SU-DHL-6 (cell line): ENCODE data around the gene SPNS3.

Source experiments
- H2AFZ ChIP-seq: fragments of 200-600 bp; sonication (generic); 2 replicates; pipeline ENCODE4 v1.6.1; 2014; ENCODE audit warnings: low read depth, mild to moderate bottlenecking, moderate library complexity, mixed read lengths, antibody characterized with exemption, low read length; ENCODE audit not compliant: severe bottlenecking
- H3F3A ChIP-seq: fragments of 200-600 bp; shearing (Covaris generic); 2 replicates; pipeline ENCODE4 v1.6.0; 2016; ENCODE audit warnings: antibody characterized with exemption, mild to moderate bottlenecking; ENCODE audit not compliant: insufficient read depth
- H3K27ac ChIP-seq: fragments of 200-600 bp; sonication (generic); 2 replicates; pipeline ENCODE4 v1.5.1; 2016; ENCODE audit warnings: low read depth, mild to moderate bottlenecking, low read length, moderate library complexity, mixed read lengths
- H3K27me3 ChIP-seq: fragments of 200-600 bp; sonication (generic), shearing (Covaris generic); 2 replicates; pipeline ENCODE4 v1.6.0; 2014; ENCODE audit warnings: mild to moderate bottlenecking, low read length
- H3K36me3 ChIP-seq: fragments of 200-600 bp; sonication (generic); 2 replicates; pipeline ENCODE4 v1.6.1; 2014; ENCODE audit warnings: mild to moderate bottlenecking, low read length, mixed read lengths
- H3K4me2 ChIP-seq: fragments of 300-600, 200-600 bp; shearing (Covaris generic), sonication (generic); 2 replicates; pipeline ENCODE4 v1.6.0; 2014; ENCODE audit warnings: low read length, low read depth, mild to moderate bottlenecking; ENCODE audit not compliant: poor library complexity, severe bottlenecking
- H3K4me3 ChIP-seq: fragments of 200-600 bp; sonication (generic); 2 replicates; pipeline ENCODE4 v1.5.1; 2014; ENCODE audit warnings: antibody characterized with exemption, low read length, mild to moderate bottlenecking, mixed read lengths; ENCODE audit not compliant: insufficient read depth, poor library complexity, severe bottlenecking
- H3K79me2 ChIP-seq: fragments of 200-600 bp; sonication (generic); 2 replicates; pipeline ENCODE4 v1.6.1; 2014; ENCODE audit warnings: mild to moderate bottlenecking, low read length, moderate library complexity; ENCODE audit not compliant: insufficient read depth
- H3K9ac ChIP-seq: fragments of 200-600 bp; sonication (generic); 2 replicates; pipeline ENCODE4 v1.7.0; 2014; ENCODE audit warnings: mild to moderate bottlenecking, low read length
- H3K9me2 ChIP-seq: fragments of 200-600 bp; sonication (generic); replicated peaks from 2 replicates; pipeline ENCODE4 v1.6.1; 2014; ENCODE audit warnings: low read length; ENCODE audit not compliant: insufficient read depth
- H3K9me3 ChIP-seq: fragments of 200-600 bp; sonication (generic); 2 replicates; pipeline ENCODE4 v1.6.1; 2014; ENCODE audit warnings: low read length, mixed read lengths; ENCODE audit not compliant: insufficient read depth
- H4K20me1 ChIP-seq: fragments of 200-600 bp; sonication (generic); 2 replicates; pipeline ENCODE4 v1.6.1; 2014; ENCODE audit warnings: low read depth, mild to moderate bottlenecking, antibody characterized with exemption, low read length, moderate library complexity, mixed read lengths
- EZH2phosphoT487 ChIP-seq: fragments of 200-600 bp; sonication (generic), shearing (Covaris generic); conservative IDR thresholded peaks from 2 replicates; pipeline ENCODE4 v1.6.1; 2018; ENCODE audit warnings: mild to moderate bottlenecking, antibody characterized with exemption, low read length, moderate library complexity, mixed read lengths
- TF ChIP-seq, protein P1 (sequence below): fragments of 200-600 bp; sonication (generic); IDR thresholded peaks from one replicate; pipeline ENCODE4 v1.5.1; 2017; ENCODE audit warnings: antibody characterized with exemption, mild to moderate bottlenecking, low read length, moderate library complexity; ENCODE audit not compliant: insufficient read depth, poor library complexity, severe bottlenecking

The SPNS3 gene

DNA sequence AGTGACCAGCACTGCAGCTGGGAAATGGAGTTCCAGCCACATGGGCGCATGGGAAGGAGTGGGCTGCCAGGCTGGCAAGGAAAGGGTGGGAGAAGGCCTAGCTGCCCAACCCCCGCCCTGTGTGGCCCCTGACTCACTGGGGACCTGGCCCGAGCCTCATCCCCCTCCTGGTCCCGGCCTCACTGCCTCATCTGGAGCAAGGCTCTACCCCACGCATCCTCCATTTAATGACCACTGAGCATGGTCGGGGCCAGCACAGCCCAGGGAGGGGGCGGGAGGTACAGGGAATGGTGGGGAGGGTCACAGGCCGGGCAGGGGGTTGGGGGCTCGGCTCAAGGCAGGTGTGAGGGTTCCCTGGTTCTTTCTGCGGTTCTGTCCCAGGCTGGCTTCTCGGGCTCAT lies 81.0 kb downstream of the SPNS3 start:
- Histone ChIP-seq H2AFZ (no peak overlapping the region), H3K36me3 (no peaks in the 10 kb centered on the region), H3K27me3 (no peaks in the 10 kb centered on the region), H3K9me3 (no peaks in the 10 kb centered on the region), H3K79me2 (no peaks in the 10 kb centered on the region), H3K9me2 (no peaks in the 10 kb centered on the region), H3F3A (0 out of 2 replicates have a peak, but pooled peaks cover 5% of the 10 kb centered on the region), H4K20me1 (no peaks in the 10 kb centered on the region), H3K27ac (no peak overlapping the region), H3K9ac (no peak overlapping the region), H3K4me3 (no peak overlapping the region), H3K4me2 (no peak overlapping the region)
- TF ChIP-seq EZH2phosphoT487 = no peak
- TF ChIP-seq, protein P1, sequence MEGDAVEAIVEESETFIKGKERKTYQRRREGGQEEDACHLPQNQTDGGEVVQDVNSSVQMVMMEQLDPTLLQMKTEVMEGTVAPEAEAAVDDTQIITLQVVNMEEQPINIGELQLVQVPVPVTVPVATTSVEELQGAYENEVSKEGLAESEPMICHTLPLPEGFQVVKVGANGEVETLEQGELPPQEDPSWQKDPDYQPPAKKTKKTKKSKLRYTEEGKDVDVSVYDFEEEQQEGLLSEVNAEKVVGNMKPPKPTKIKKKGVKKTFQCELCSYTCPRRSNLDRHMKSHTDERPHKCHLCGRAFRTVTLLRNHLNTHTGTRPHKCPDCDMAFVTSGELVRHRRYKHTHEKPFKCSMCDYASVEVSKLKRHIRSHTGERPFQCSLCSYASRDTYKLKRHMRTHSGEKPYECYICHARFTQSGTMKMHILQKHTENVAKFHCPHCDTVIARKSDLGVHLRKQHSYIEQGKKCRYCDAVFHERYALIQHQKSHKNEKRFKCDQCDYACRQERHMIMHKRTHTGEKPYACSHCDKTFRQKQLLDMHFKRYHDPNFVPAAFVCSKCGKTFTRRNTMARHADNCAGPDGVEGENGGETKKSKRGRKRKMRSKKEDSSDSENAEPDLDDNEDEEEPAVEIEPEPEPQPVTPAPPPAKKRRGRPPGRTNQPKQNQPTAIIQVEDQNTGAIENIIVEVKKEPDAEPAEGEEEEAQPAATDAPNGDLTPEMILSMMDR = no peak

DNA sequence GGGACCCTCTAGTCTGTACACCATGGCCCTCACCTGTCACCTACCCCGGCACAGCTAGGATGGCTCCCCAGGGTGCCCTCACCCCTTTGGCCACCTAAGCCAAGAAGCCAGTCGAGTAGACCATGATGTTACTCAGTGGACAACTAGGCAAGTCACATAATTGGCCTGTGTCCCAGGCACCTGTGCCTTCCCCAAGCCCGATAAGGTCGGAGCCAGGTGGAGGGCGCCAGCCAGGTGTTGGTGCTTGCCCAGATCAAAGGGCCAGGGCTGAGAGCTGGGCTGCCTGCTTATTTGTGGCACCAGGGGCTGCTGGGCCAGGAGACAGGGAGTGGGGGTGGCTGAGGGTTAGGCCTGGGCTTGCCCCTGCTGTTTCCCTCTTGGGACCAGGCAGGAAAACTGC lies 81.8 kb downstream of the SPNS3 start:
- Histone ChIP-seq H3K36me3 (no peaks in the 10 kb centered on the region), H3K9ac (no peak overlapping the region), H3K4me2 (no peak overlapping the region), H3K4me3 (no peak overlapping the region), H3K9me3 (no peaks in the 10 kb centered on the region), H3F3A (0 out of 2 replicates have a peak, but pooled peaks cover 5% of the 10 kb centered on the region), H2AFZ (no peak overlapping the region), H3K27me3 (no peaks in the 10 kb centered on the region), H4K20me1 (no peaks in the 10 kb centered on the region), H3K79me2 (no peaks in the 10 kb centered on the region), H3K27ac (no peak overlapping the region), H3K9me2 (no peaks in the 10 kb centered on the region)
- TF ChIP-seq, protein P1 = no peak
- TF ChIP-seq EZH2phosphoT487 = no peak

DNA sequence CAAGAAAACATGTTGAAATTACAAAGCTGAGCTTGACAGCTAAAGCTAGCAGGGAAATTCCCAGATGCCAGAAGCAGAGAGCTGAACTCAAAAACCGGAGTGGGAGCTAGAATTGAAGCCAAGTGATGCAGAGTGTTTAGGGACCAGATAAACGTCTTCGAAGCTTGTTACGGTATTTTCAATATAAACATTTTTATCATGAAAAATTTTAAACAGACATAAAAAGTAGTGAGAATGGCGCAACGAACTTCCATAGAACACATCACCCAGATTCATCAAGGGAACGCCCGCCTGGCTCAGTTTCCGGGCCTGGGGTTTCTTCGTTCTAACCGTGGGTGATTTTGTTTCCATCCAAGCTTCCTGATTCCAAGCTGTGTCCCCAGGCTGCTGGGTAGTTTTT lies 83.0 kb downstream of the SPNS3 start:
- Histone ChIP-seq H3K9me2 (no peaks in the 10 kb centered on the region), H3K9ac (no peak overlapping the region), H3K4me2 (no peak overlapping the region), H3K27ac (no peak overlapping the region), H2AFZ (no peak overlapping the region), H3K79me2 (no peaks in the 10 kb centered on the region), H3F3A (0 out of 2 replicates have a peak, but pooled peaks cover 5% of the 10 kb centered on the region), H3K9me3 (no peaks in the 10 kb centered on the region), H4K20me1 (no peaks in the 10 kb centered on the region), H3K36me3 (no peaks in the 10 kb centered on the region), H3K4me3 (no peak overlapping the region), H3K27me3 (no peaks in the 10 kb centered on the region)
- no peak for TF ChIP-seq EZH2phosphoT487
- TF ChIP-seq, protein P1 = no peak
